Ovary (tissue), 9 donors: ENCODE measurements around the gene ATP5MC2. TPM values are rescaled to one million over a fixed set of nuclear protein-coding genes. Genes with fewer than 3 reads are reported as not detected.

Experiments
- DNase-seq, 5 donors: peaks; one replicate each; pipeline ENCODE4 v3.0.0-alpha.2; 2019 to 2020
- H3K27ac ChIP-seq, 2 donors: fragments of 200-600 bp; one replicate each; pipeline versions ENCODE4 v1.5.1 to v1.8.0; 2019 to 2022
- H3K27me3 ChIP-seq: fragments of 200-600 bp; one replicate; pipeline ENCODE4 v1.8.0; 2022
- H3K36me3 ChIP-seq: fragments of 200-600 bp; sonication (generic); one replicate; pipeline ENCODE4 v1.5.1; 2019
- H3K4me1 ChIP-seq: one replicate; pipeline ENCODE4 v1.8.1; 2013; ENCODE audit warnings: mild to moderate bottlenecking, moderate library complexity; ENCODE audit not compliant: insufficient read depth
- H3K4me3 ChIP-seq: fragments of 200-600 bp; sonication (generic); one replicate; pipeline ENCODE4 v1.5.1; 2017
- H3K9me3 ChIP-seq, 2 donors: fragments of 200-600 bp in 1 of 2; sonication (generic) in 1 of 2; one replicate each; pipeline versions ENCODE4 v1.5.1 to v1.8.1; 2013 to 2019; ENCODE audit warnings: mild to moderate bottlenecking in 1 of 2, moderate library complexity in 1 of 2
- EP300 ChIP-seq: sonication (generic); formaldehyde crosslinking; IDR thresholded peaks from one replicate; pipeline ENCODE4 v1.6.1; 2017; ENCODE audit warnings: antibody characterized with exemption
- POLR2A ChIP-seq: fragments of 450-650 bp; IDR thresholded peaks from one replicate; pipeline ENCODE4 v1.6.1; 2017; ENCODE audit warnings: antibody characterized with exemption, mild to moderate bottlenecking, moderate library complexity
- WGBS, 3 donors: extraction: QIAGEN DNeasy Blood & Tissue Kit in 1 of 3; methylation state at CpG; one replicate each; pipeline versions ENCODE4 v1.1.5 to v1.1.7; 2013 to 2017; 5-methylcytosine and 5-hydroxymethylcytosine counted together
- intact Hi-C, 4 donors: fragments of 100-400 bp; cut with DNase I; formaldehyde crosslinking; loops; one replicate each; pipeline versions ENCODE4 v1.11.0 to v1.15.1; 2022 to 2023
- polyA plus RNA-seq, 2 donors: library from polyadenylated mRNA; stranded (reverse); fragments of 200-250 nt in 1 of 2; fragments of 350-450 nt in 1 of 2; fragmentation: Illumina TruSeq in 1 of 2; extraction: RNeasy Lipid Tissue Mini Kit (QIAGEN cat#74804) in 1 of 2; gene quantifications; one replicate each; pipeline ENCODE4 v1.2.3, GENCODE V29; 2013 to 2014
- total RNA-seq, 7 donors: library from RNA; depleted of rRNA in 2 of 7; stranded (reverse); fragments of >200 nt in 2 of 7; fragmentation: NEBNext Ultra II Directional in 3 of 7; extraction: Animal tissue kit (Norgen Biotek cat#: 25700) in 3 of 7; gene quantifications; one replicate each; pipeline versions ENCODE4 v1.1.0 to v1.2.4, GENCODE V29; 2016 to 2023
- TF ChIP-seq, protein P1 (sequence below), 3 donors: fragments of 450-650 bp in 2 of 3; fragments of 200-600 bp in 1 of 3; IDR thresholded peaks; one replicate each; pipeline versions ENCODE4 v1.5.1 to v1.8.0; 2016 to 2022; ENCODE audit warnings: antibody characterized with exemption in 3 of 3, mild to moderate bottlenecking in 1 of 3
- donor health status: DM: no; HTN: no; CAD: no; lungs with moderate emphysema.
- donor health status: DM: no; HTN: no; CAD: no.
- donor health status: Bipolar disorder and iron deficiency.
- donor health status: DM: yes; HTN: yes; CAD: no.
- donor health status: DM: no; HTN: no; CAD: no.
- donor health status: DM: yes; HTN: yes; CAD: no.

Gene ATP5MC2
- total and polyA plus RNA-seq, 9 donors, result 241 to 485 (median 297) TPM

GRCh38 chr12:53717319-53717718 lies 41.4 kb upstream of the ATP5MC2 start:
- no peak overlapping the region for H3K4me3 ChIP-seq
- intact Hi-C loops, result no loop called here
- TF ChIP-seq, protein P1, sequence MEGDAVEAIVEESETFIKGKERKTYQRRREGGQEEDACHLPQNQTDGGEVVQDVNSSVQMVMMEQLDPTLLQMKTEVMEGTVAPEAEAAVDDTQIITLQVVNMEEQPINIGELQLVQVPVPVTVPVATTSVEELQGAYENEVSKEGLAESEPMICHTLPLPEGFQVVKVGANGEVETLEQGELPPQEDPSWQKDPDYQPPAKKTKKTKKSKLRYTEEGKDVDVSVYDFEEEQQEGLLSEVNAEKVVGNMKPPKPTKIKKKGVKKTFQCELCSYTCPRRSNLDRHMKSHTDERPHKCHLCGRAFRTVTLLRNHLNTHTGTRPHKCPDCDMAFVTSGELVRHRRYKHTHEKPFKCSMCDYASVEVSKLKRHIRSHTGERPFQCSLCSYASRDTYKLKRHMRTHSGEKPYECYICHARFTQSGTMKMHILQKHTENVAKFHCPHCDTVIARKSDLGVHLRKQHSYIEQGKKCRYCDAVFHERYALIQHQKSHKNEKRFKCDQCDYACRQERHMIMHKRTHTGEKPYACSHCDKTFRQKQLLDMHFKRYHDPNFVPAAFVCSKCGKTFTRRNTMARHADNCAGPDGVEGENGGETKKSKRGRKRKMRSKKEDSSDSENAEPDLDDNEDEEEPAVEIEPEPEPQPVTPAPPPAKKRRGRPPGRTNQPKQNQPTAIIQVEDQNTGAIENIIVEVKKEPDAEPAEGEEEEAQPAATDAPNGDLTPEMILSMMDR (IDR thresholded peaks at IDR 0.05), result no peak
- TF ChIP-seq EP300 (no peak), POLR2A (no peak)
- H3K9me3 ChIP-seq, result no peaks in the 10 kb centered on the region
- WGBS, 3 donors, result 86 to 87% (median 86%) methylated on average over 5 of the region's 5 CpGs
- H3K36me3 ChIP-seq, result no peaks in the 10 kb centered on the region
- no peaks in the 10 kb centered on the region for H3K4me1 ChIP-seq
- H3K27ac ChIP-seq, result no peak overlapping the region
- no peaks in the 10 kb centered on the region for H3K27me3 ChIP-seq
- DNase-seq, result no peak

- WGBS, 3 donors, result 90 to 92% (median 90%) methylated on average over 4 of the region's 4 CpGs
- no peak for DNase-seq
These were observed 38.1 kb upstream of the ATP5MC2 start for GRCh38 chr12:53714004-53714403.

DNA sequence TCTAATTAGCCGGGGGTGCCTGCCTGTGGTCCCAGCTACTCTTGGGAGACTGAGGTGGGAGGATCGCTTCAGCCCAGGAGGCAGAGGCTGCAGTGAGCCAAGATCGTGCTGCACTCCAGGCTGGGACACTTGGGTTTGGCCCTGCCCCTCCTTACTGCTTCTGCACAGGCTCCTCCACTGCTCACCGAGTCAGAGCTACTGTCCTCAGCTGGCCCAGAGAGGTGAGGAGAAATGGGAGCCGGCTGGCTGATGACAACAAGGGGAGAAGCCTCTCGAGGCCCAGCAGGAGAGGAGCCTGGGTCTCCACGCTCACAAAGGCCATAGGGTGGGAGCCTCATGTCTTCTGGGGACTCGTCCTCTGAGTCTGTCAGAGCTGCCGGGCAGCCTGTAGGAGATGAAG lies 37.6 kb upstream of the ATP5MC2 start:
- Histone ChIP-seq H3K4me1 (no peaks in the 10 kb centered on the region), H3K27ac (no peak overlapping the region), H3K4me3 (no peak overlapping the region), H3K27me3 (no peaks in the 10 kb centered on the region), H3K9me3 (no peaks in the 10 kb centered on the region), H3K36me3 (no peaks in the 10 kb centered on the region)
- TF ChIP-seq POLR2A (no peak), EP300 (no peak)
- TF ChIP-seq, protein P1 (IDR thresholded peaks at IDR 0.05), result no peak
- no peak for DNase-seq
- WGBS, 3 donors, result 74 to 75% (median 75%) methylated on average over 9 of the region's 9 CpGs
- intact Hi-C loops, result no loop called here

More at GRCh38 chr12:53714004-53714403, 38.1 kb upstream of the ATP5MC2 start:
- H3K9me3 ChIP-seq, result no peaks in the 10 kb centered on the region
- no peak overlapping the region for H3K4me3 ChIP-seq
- H3K4me1 ChIP-seq, result no peaks in the 10 kb centered on the region
- H3K36me3 ChIP-seq, result no peaks in the 10 kb centered on the region
- TF ChIP-seq POLR2A (no peak), EP300 (no peak)
- TF ChIP-seq, protein P1 (IDR thresholded peaks at IDR 0.05), result no peak
- no peaks in the 10 kb centered on the region for H3K27me3 ChIP-seq
- intact Hi-C loops, result no loop called here
- H3K27ac ChIP-seq, result no peak overlapping the region

DNA sequence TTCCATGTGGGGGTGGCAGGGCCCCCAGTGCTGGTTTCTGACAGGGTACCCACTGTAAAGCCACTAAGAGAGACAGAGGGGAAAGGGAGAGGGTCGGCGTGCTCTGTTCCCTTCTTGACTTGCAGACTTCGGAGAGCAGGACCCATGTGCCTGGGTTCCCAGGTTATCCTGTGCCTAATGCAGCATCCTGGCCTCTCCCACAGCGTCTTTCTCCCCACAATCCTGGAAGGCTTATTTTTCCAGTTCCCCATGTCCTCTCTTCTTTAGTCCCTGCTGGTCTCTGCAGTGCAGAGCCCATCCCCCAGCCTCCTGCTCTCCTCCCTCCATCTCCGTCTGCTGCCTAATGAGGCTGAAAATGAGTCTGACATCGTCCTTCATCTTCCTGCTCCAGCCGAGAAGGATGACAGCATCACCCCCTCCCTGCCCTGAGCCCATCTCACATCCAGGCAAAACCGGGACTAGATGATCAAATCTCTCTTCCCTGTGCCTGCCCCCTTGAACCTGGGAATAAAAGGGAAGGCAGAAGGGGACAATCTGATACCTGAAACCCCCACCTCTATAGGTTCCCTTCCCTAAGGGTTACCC lies 36.3 kb upstream of the ATP5MC2 start:
- Histone ChIP-seq H3K27ac (no peak overlapping the region), H3K27me3 (no peaks in the 10 kb centered on the region), H3K4me3 (no peak overlapping the region), H3K9me3 (no peaks in the 10 kb centered on the region), H3K4me1 (no peaks in the 10 kb centered on the region), H3K36me3 (no peaks in the 10 kb centered on the region)
- TF ChIP-seq, protein P1 (IDR thresholded peaks at IDR 0.05), result no peak
- TF ChIP-seq POLR2A, result no peak
- no peak for TF ChIP-seq EP300
- no peak for DNase-seq
- 64 to 70% (median 69%) methylated on average over 8 of the region's 8 CpGs for WGBS, 3 donors
- intact Hi-C loops, result no loop called here
